Aorta (tissue), 5 donors: Measurements from ENCODE around the gene CREBL2. TPM values are rescaled to one million over a fixed set of nuclear protein-coding genes. Genes with fewer than 3 reads are reported as not detected.
"Not testable (repeated sequence)": the region's sequence is repeated elsewhere in the genome, so short reads cannot be mapped to it uniquely, and the experiment has no call there.

Source experiments
- ATAC-seq: fragments of 200-7000 bp; cut with Tn5 transposase; one replicate; pipeline ENCODE4 v1.9.1; 2022; ENCODE audit warnings: moderate library complexity; ENCODE audit not compliant: low FRiP score
- DNase-seq, 2 donors: peaks; one replicate each; pipeline ENCODE4 v3.0.0-alpha.2; 2020
- H3K27ac ChIP-seq, 2 donors: one replicate each; pipeline ENCODE4 v1.5.1; 2013; ENCODE audit warnings: low read length in 2 of 2, mild to moderate bottlenecking in 2 of 2, moderate library complexity in 2 of 2, control low read depth in 1 of 2, inconsistent platforms in 1 of 2, low read depth in 1 of 2
- H3K27me3 ChIP-seq, 2 donors: one replicate each; pipeline ENCODE4 v1.6.1; 2013; ENCODE audit warnings: control low read depth in 1 of 2, low read length in 1 of 2, mild to moderate bottlenecking in 1 of 2, moderate library complexity in 1 of 2; ENCODE audit not compliant: insufficient read depth in 2 of 2, control insufficient read depth in 1 of 2
- H3K36me3 ChIP-seq, 2 donors: one replicate each; pipeline ENCODE4 v1.6.1; 2013; ENCODE audit warnings: control low read depth in 1 of 2, low read length in 1 of 2, mild to moderate bottlenecking in 1 of 2; ENCODE audit not compliant: insufficient read depth in 2 of 2, control insufficient read depth in 1 of 2
- H3K4me1 ChIP-seq, 2 donors: one replicate each; pipeline ENCODE4 v1.6.1; 2013; ENCODE audit warnings: low read length in 2 of 2, control low read depth in 1 of 2, mild to moderate bottlenecking in 1 of 2, moderate library complexity in 1 of 2; ENCODE audit not compliant: insufficient read depth in 2 of 2, control insufficient read depth in 1 of 2
- H3K4me3 ChIP-seq, 2 donors: one replicate each; pipeline ENCODE4 v1.5.1; 2013; ENCODE audit warnings: low read length in 2 of 2, control low read depth in 1 of 2, mild to moderate bottlenecking in 1 of 2
- H3K9me3 ChIP-seq: one replicate; pipeline ENCODE4 v1.6.1; 2013; ENCODE audit warnings: mild to moderate bottlenecking, low read length; ENCODE audit not compliant: control insufficient read depth
- WGBS, 2 donors: extraction: QIAGEN DNeasy Blood & Tissue Kit; methylation state at CpG; one replicate each; pipeline ENCODE4 v1.1.7; 2013; 5-methylcytosine and 5-hydroxymethylcytosine counted together
- intact Hi-C, 2 donors: fragments of 100-400 bp; cut with DNase I; formaldehyde crosslinking; loops; one replicate each; pipeline versions ENCODE4 v1.14.2 to v1.15.0; 2022
- polyA plus RNA-seq, 2 donors: library from polyadenylated mRNA; stranded (reverse); fragments of 200-250 nt; gene quantifications; one replicate each; pipeline ENCODE4 v1.2.3, GENCODE V29; 2013
- total RNA-seq, 2 donors: library from RNA; stranded (reverse); fragmentation: NEBNext Ultra II Directional; extraction: Animal tissue kit (Norgen Biotek cat#: 25700); gene quantifications; one replicate each; pipeline ENCODE4 v1.2.1, GENCODE V29; 2021
- donor health status: healthy with polysubstance abuse.
- donor health status: Bipolar disorder and iron deficiency.
- donor health status: DM: no; HTN: no; CAD: no.
- donor health status: DM: no; HTN: no; CAD: no.
- donor health status: DM: yes; HTN: yes; CAD: no.

Gene CREBL2
- total and polyA plus RNA-seq, 4 donors = 26.6 to 47.1 (median 36.8) TPM

- H3K4me3 ChIP-seq, ATAC-seq, H3K27me3 ChIP-seq, H3K27ac ChIP-seq, H3K4me1 ChIP-seq, H3K36me3 ChIP-seq, DNase-seq: not testable (repeated sequence)
- WGBS, 2 donors = 91 to 92% methylated on average over 4 of the region's 4 CpGs
- peaks cover 11% of the 10 kb centered on the region for H3K9me3 ChIP-seq
- intact Hi-C loops = loop anchor here in 1 of 2 donors (10.0 kb wide), 1 partner anchor 88 kb away; the partner anchor contains the start of gene DUSP16
Observed at GRCh38 chr12:12652704-12653103, 41.0 kb downstream of the CREBL2 start.

GRCh38 chr12:12653922-12654321 lies 42.2 kb downstream of the CREBL2 start:
- Histone ChIP-seq H3K36me3 (no peaks in the 10 kb centered on the region), H3K4me3 (no peak overlapping the region), H3K27ac (no peak overlapping the region), H3K9me3 (peaks cover 5% of the 10 kb centered on the region), H3K4me1 (no peaks in the 10 kb centered on the region), H3K27me3 (no peaks in the 10 kb centered on the region)
- DNase-seq = no peak
- ATAC-seq = no peak
- intact Hi-C loops = loop anchor here in 1 of 2 donors (10.0 kb wide), 1 partner anchor 89 kb away; the partner anchor contains the start of gene DUSP16

GRCh38 chr12:12654691-12655460 lies 43.2 kb downstream of the CREBL2 start:
- Histone ChIP-seq H3K36me3 (no peaks in the 10 kb centered on the region), H3K27me3 (no peaks in the 10 kb centered on the region), H3K9me3 (peaks cover 2% of the 10 kb centered on the region), H3K4me1 (no peaks in the 10 kb centered on the region), H3K4me3 (no peak overlapping the region), H3K27ac (no peak overlapping the region)
- ATAC-seq (no peak), DNase-seq (no peak)
- intact Hi-C loops = loop anchor here (5.0 to 10.0 kb wide), 3 partner anchors 90 to 283 kb away; partner anchors contain the start of gene DUSP16 (in 1 of the 2)
- 82% methylated on average over 3 of the region's 3 CpGs for WGBS, 2 donors

DNA sequence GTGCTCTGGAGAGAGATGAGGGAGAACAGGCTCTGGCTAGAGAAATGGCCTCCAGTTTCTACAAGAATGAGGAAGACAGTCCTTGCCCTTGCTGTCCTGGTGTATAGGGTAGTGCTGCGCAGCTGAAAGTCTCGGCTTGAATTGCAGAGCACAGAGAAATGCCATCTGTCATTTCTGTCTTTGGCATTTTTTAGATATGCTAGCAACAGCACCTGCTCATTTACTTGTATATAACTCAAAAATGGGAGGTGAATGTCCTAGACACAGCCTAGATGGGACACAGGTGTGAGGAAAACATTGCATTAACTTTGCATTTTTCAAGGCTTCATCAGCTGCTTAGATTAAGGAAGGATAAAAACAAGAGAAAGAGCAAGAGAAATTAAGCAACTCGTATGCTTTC lies 48.5 kb downstream of the CREBL2 start:
- Histone ChIP-seq H3K9me3 (no peaks in the 10 kb centered on the region), H3K27ac (no peak overlapping the region), H3K4me1 (peaks cover 0 to 6% of the 10 kb centered on the region in 2 donors), H3K27me3 (no peaks in the 10 kb centered on the region), H3K36me3 (no peaks in the 10 kb centered on the region), H3K4me3 (no peak overlapping the region)
- no peak for ATAC-seq
- DNase-seq = no peak
- 20 to 55% methylated on average over 3 of the region's 3 CpGs for WGBS, 2 donors
- intact Hi-C loops = loop anchor here (2.0 to 5.0 kb wide), 2 partner anchors 37 kb away; partner anchors contain the start of gene GPR19 (in 2 of the 2)

DNA sequence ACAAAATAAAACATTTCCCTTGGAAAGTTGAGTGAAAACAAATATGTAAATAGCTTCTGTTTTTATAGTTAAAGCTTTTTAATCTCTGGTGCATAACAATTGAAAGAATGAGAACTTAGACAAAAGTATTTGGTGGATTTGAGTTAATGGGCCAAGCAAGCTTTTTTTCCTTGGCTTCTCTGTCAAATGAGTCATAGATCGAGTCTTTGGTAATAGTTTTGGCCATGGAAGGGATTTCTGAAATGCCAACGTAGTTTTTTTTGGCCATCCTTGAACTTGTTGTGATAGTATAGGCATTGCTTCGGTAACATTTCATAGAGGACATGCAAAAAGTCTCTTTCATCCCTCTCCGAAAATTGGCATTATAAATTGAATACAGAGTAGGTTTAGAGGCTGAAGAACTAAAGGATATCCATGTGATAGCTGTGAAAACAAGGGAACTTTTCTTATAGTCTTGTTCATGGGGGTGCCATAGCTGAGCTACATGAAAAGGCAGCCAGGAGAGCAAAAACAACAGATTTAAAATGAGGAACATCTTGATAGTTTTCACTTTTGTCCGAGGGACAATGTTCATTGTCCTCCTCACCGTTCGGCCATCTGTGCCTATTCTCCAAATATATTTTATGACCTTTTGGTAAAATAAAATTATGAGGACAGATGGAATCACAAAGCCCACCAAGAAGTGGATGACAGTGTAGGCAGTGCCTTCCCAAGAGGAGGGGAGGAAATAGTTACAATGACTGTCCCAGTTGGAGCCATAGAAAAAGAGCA lies 49.6 kb downstream of the CREBL2 start:
- H3K27me3 ChIP-seq = no peaks in the 10 kb centered on the region
- DNase-seq (no peak), ATAC-seq (peak; percentile 59)
- no peaks in the 10 kb centered on the region for H3K9me3 ChIP-seq
- H3K4me3 ChIP-seq = no peak overlapping the region
- 39% methylated on average over 7 of the region's 7 CpGs for WGBS, 2 donors
- no peak overlapping the region for H3K27ac ChIP-seq
- intact Hi-C loops = loop anchor here (2.0 to 5.0 kb wide), 2 partner anchors 36 kb away; partner anchors contain the start of gene GPR19 (in 2 of the 2)
- H3K4me1 ChIP-seq = peaks cover 0 to 6% of the 10 kb centered on the region in 2 donors
- no peaks in the 10 kb centered on the region for H3K36me3 ChIP-seq

GRCh38 chr12:12663644-12664294 lies 52.1 kb downstream of the CREBL2 start:
- no peaks in the 10 kb centered on the region for H3K36me3 ChIP-seq
- peaks cover 0 to 6% of the 10 kb centered on the region in 2 donors for H3K4me1 ChIP-seq
- no peak for ATAC-seq
- intact Hi-C loops = loop anchor here in 1 of 2 donors (5.0 kb wide), 1 partner anchor 34 kb away; the partner anchor contains the start of gene GPR19
- no peak overlapping the region for H3K4me3 ChIP-seq
- DNase-seq = no peak
- H3K27me3 ChIP-seq = no peaks in the 10 kb centered on the region
- no peak overlapping the region for H3K27ac ChIP-seq
- WGBS, 2 donors = 93 to 95% methylated on average over 15 of the region's 15 CpGs
- no peaks in the 10 kb centered on the region for H3K9me3 ChIP-seq

DNA sequence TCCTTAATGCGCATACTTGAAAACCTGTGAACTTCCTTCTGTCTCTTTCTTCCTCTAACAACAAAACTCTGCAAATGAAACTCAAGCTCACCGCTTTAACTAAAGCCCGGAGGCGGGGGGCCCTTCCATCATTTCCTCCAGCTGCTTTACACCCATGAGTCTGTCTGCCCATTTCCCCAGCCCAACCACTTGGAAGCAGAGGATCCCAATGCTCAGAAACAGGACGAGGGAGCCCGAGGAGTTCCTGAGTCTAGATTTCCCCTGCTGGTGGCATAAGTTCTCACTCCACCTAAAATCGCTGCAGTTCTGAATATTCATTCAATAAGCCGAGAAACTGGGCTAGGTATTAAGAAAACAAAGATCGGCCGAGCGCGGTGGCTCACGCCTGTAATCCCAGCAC lies 53.5 kb downstream of the CREBL2 start:
- H3K9me3 ChIP-seq = no peaks in the 10 kb centered on the region
- H3K4me3 ChIP-seq = no peak overlapping the region
- no peak overlapping the region for H3K27ac ChIP-seq
- intact Hi-C loops = no loop called here
- no peaks in the 10 kb centered on the region for H3K27me3 ChIP-seq
- no peaks in the 10 kb centered on the region for H3K36me3 ChIP-seq
- H3K4me1 ChIP-seq = peaks cover 0 to 4% of the 10 kb centered on the region in 2 donors
- ATAC-seq (no peak), DNase-seq (no peak)
- 81% methylated on average over 13 of the region's 13 CpGs for WGBS, 2 donors

DNA sequence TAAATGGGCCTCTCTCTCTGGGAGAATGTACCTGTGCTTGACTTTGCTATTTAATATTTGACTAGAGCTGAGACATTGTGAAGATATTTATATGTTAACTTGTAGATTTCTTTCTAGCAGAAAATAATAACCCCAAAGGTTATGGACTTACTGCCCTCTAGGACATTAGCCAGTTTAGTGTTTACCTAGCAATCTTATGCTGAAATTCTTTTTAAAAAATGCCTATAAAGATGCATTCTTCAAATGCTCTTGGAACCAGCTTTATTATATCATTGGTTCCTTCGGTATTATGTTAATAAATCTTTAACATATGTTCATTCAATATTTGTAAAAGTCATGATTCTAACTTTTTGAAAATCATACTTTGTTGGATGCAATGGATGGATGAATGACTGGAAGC lies 56.3 kb downstream of the CREBL2 start:
- WGBS, 2 donors = 52 to 61% methylated on average over 1 of the region's 1 CpG
- ATAC-seq = no peak
- intact Hi-C loops = no loop called here

More for the DNA sequence above, 56.3 kb downstream of the CREBL2 start:
- no peaks in the 10 kb centered on the region for H3K4me1 ChIP-seq
- H3K27ac ChIP-seq = no peak overlapping the region
- no peak overlapping the region for H3K4me3 ChIP-seq
- no peaks in the 10 kb centered on the region for H3K36me3 ChIP-seq
- H3K27me3 ChIP-seq = no peaks in the 10 kb centered on the region
- DNase-seq = no peak
- H3K9me3 ChIP-seq = no peaks in the 10 kb centered on the region
